HG03025 (cell line): Measurements from ENCODE around the gene ST8SIA5.

Source experiments
- ATAC-seq: cut with Tn5 transposase; IDR thresholded peaks from one replicate; pipeline ENCODE4 v1.9.1; 2021; ENCODE audit warnings: mild to moderate bottlenecking, moderate library complexity; ENCODE audit not compliant: unreplicated experiment, low FRiP score

Gene ST8SIA5

GRCh38 chr18:46677611-46678010 lies 79.2 kb downstream of the ST8SIA5 start:
- no peak for ATAC-seq

GRCh38 chr18:46676182-46676835 lies 80.5 kb downstream of the ST8SIA5 start:
- ATAC-seq, result no peak

- ATAC-seq, result no peak
These were observed 81.7 kb downstream of the ST8SIA5 start for GRCh38 chr18:46675112-46675511.

- ATAC-seq, result no peak
These were observed 84.5 kb downstream of the ST8SIA5 start for GRCh38 chr18:46672062-46672970.

- no peak for ATAC-seq
These were observed 88.2 kb downstream of the ST8SIA5 start for GRCh38 chr18:46668694-46669093.

GRCh38 chr18:46668135-46668534 lies 88.7 kb downstream of the ST8SIA5 start:
- ATAC-seq, result no peak

GRCh38 chr18:46663539-46663938 lies 93.3 kb downstream of the ST8SIA5 start:
- no peak for ATAC-seq

- ATAC-seq, result no peak
These were observed 95.7 kb downstream of the ST8SIA5 start for GRCh38 chr18:46660957-46661749.

GRCh38 chr18:46659484-46659883 lies 97.4 kb downstream of the ST8SIA5 start:
- no peak for ATAC-seq

GRCh38 chr18:46657115-46657955 lies 99.5 kb downstream of the ST8SIA5 start, which contains the start of gene LOXHD1:
Gene LOXHD1, minus strand, starts transcription at chr18:46657220. Its CDS starts 187 bp downstream, at chr18:46657033.
- no peak for ATAC-seq

- no peak for ATAC-seq
These were observed 100.3 kb downstream of the ST8SIA5 start for GRCh38 chr18:46656326-46657114.

GRCh38 chr18:46652372-46652771 lies 104.5 kb downstream of the ST8SIA5 start:
- no peak for ATAC-seq

- no peak for ATAC-seq
These were observed 106.2 kb downstream of the ST8SIA5 start for GRCh38 chr18:46650681-46651080.

GRCh38 chr18:46649071-46649862 lies 107.6 kb downstream of the ST8SIA5 start:
- no peak for ATAC-seq

GRCh38 chr18:46646468-46646867 lies 110.4 kb downstream of the ST8SIA5 start:
- ATAC-seq, result no peak

- no peak for ATAC-seq
These were observed 114.3 kb downstream of the ST8SIA5 start for GRCh38 chr18:46642561-46642960.

- no peak for ATAC-seq
These were observed 114.9 kb downstream of the ST8SIA5 start for GRCh38 chr18:46641917-46642316.

- no peak for ATAC-seq
These were observed 117.5 kb downstream of the ST8SIA5 start for GRCh38 chr18:46639386-46639785.
